GM21619 (cell line): Measurements from ENCODE around the gene RFNG.

Experiments
- ATAC-seq: cut with Tn5 transposase; IDR thresholded peaks from one replicate; pipeline ENCODE4 v1.9.1; 2021; ENCODE audit not compliant: unreplicated experiment

RFNG gene

GRCh38 chr17:82029990-82030469 is 21.6 kb downstream of the RFNG start:
- no peak for ATAC-seq

GRCh38 chr17:82029391-82029790 is 22.2 kb downstream of the RFNG start:
- no peak for ATAC-seq

- ATAC-seq: no peak
Observed at GRCh38 chr17:82028966-82029365, 22.6 kb downstream of the RFNG start.

- no peak for ATAC-seq
Observed at GRCh38 chr17:82028246-82028645, 23.4 kb downstream of the RFNG start.

- no peak for ATAC-seq
Observed at GRCh38 chr17:82025401-82026107, 26.1 kb downstream of the RFNG start.

- ATAC-seq: no peak
Observed at GRCh38 chr17:82024859-82025258, 26.8 kb downstream of the RFNG start.

GRCh38 chr17:82023447-82024241 is 28.0 kb downstream of the RFNG start:
- no peak for ATAC-seq

- peak; percentile 82 for ATAC-seq
Observed at GRCh38 chr17:82022981-82023446, 28.6 kb downstream of the RFNG start, which contains the start of gene LRRC45. Gene LRRC45, plus strand, starts transcription at chr17:82023305. Its CDS starts 339 bp downstream, at chr17:82023644.

- no peak for ATAC-seq
Observed at GRCh38 chr17:82022310-82022980, 29.2 kb downstream of the RFNG start, which contains the start of gene CENPX. Gene CENPX, minus strand, starts transcription at chr17:82022878. Its CDS starts 17 bp downstream, at chr17:82022861.

- no peak for ATAC-seq
Observed at GRCh38 chr17:82021900-82022309, 29.7 kb downstream of the RFNG start.

GRCh38 chr17:82021107-82021899 is 30.3 kb downstream of the RFNG start:
- no peak for ATAC-seq

- ATAC-seq: no peak
Observed at GRCh38 chr17:82020572-82021106, 31.0 kb downstream of the RFNG start.

- no peak for ATAC-seq
Observed at GRCh38 chr17:82019690-82020571, 31.7 kb downstream of the RFNG start.

GRCh38 chr17:82018989-82019689 is 32.5 kb downstream of the RFNG start:
- ATAC-seq: no peak

- ATAC-seq: no peak
Observed at GRCh38 chr17:82018152-82018988, 33.2 kb downstream of the RFNG start.

GRCh38 chr17:82017612-82018151 is 33.9 kb downstream of the RFNG start:
- ATAC-seq: no peak

- no peak for ATAC-seq
Observed at GRCh38 chr17:82016875-82017459, 34.6 kb downstream of the RFNG start.
